ENCODE data around the gene UBE3B.

DNA sequence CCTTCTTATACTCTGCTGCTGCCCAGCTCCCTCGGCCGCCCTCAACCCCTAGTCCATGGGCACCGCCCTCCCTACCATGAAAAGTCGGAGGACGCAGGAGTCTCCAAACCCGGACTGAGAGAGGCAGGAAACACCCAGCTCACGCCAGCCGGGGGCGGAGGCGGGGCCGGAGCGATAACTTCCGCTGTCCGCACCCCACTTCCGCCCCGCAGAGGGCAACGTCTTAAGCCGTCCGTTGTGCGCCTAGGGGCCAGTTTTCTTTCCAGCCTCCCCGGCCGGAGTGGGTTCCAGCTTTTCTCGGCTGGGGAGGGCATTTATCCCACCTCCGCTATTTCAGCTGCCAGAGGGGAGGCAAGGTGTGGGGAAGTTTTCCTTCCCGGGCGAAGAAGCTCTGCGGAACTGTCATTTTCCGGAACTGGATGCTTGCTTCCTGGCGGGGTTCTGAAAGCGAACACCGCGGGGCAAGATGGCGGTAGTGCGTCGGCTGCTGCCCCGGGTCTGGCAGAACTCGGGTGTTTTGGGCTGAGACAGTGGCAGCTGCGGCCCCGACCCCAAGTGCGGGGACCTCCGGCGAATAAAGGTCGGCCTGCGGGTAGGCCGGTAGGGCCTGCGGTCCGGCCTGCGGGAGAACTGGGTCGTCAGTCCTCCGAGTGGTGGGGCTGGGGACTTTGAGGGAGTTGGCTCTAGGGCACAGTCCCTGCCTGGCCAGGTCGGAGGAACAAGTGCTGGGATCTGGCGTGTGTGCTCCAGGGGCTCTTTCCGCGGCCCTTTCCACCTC lies at the start of gene UBE3B, which contains the start of gene KCTD10:
- TF ChIP-seq CTCF (conservative IDR thresholded peaks at IDR 0.05; ENCODE audit: low read length) (no peak), EZH2phosphoT487 (IDR thresholded peaks at IDR 0.05; ENCODE audit: borderline replicate concordance) (no peak)
